Duodenal mucosa (tissue), 2 donors: ENCODE measurements around the gene OXGR1.

Source experiments
- H3K27ac ChIP-seq: one replicate; pipeline ENCODE4 v1.7.0; 2013; ENCODE audit warnings: low read depth, low read length
- H3K27me3 ChIP-seq, 2 donors: one replicate each; pipeline ENCODE4 v1.7.0; 2013; ENCODE audit warnings: low read length in 2 of 2, control low read depth in 1 of 2; ENCODE audit not compliant: insufficient read depth in 2 of 2, control insufficient read depth in 1 of 2
- H3K36me3 ChIP-seq, 2 donors: one replicate each; pipeline ENCODE4 v1.7.0; 2013; ENCODE audit warnings: low read length in 2 of 2, control low read depth in 1 of 2; ENCODE audit not compliant: insufficient read depth in 2 of 2, control insufficient read depth in 1 of 2
- H3K4me1 ChIP-seq, 2 donors: one replicate each; pipeline ENCODE4 v1.7.0; 2013; ENCODE audit warnings: low read length in 2 of 2, control low read depth in 1 of 2; ENCODE audit not compliant: insufficient read depth in 2 of 2, control insufficient read depth in 1 of 2
- H3K4me3 ChIP-seq, 2 donors: one replicate each; pipeline ENCODE4 v1.7.0; 2013; ENCODE audit warnings: low read length in 2 of 2, low read depth in 1 of 2
- H3K9ac ChIP-seq, 2 donors: one replicate each; pipeline ENCODE4 v1.7.0; 2013; ENCODE audit warnings: low read length in 2 of 2, low read depth in 1 of 2
- H3K9me3 ChIP-seq, 2 donors: one replicate each; pipeline ENCODE4 v1.7.0; 2013; ENCODE audit warnings: low read length in 2 of 2, control low read depth in 1 of 2; ENCODE audit not compliant: control insufficient read depth in 1 of 2

OXGR1 gene

DNA sequence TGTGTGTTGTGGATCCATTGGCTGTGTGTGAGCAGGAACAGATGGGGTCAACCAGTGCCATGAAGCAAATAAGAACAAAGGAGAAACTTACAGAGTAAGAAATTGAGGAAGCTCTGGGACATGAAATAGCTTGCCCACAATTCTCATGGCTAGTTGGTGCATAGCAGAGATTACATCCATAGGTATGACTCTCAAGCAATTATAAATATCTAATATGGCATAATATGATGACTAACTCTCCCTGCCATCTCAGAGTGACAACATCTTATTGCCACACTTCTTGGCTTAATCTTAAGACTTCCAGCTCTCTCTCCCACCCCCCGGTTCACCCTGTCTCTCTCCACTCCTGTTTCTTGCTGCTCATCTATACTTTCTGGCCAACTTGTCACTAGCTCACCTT is 53.3 kb downstream of the OXGR1 start:
- Histone ChIP-seq H3K9ac (no peak overlapping the region), H3K27ac (no peak overlapping the region), H3K36me3 (no peaks in the 10 kb centered on the region), H3K27me3 (no peaks in the 10 kb centered on the region), H3K9me3 (no peaks in the 10 kb centered on the region), H3K4me1 (no peaks in the 10 kb centered on the region), H3K4me3 (no peak overlapping the region)

DNA sequence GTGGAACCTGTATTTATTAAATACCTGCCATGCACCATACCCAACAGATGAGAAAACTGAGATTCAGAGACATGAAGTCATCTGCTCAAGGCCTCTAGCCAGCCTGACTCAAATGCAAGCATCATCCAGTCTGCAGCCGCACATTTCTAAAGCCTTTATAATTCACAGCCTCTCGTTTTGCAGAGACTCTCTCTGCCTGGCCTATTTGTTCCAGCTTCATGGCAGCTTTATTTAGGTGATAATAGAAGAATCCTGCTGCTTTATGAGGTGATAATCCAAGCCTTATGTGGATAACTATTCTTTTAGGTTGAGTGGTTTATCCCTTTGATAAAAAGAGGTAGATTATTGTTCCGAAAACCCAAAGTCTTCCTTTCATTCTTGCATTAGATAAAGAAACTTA is 58.4 kb downstream of the OXGR1 start:
- Histone ChIP-seq H3K4me3 (no peak overlapping the region), H3K27me3 (no peaks in the 10 kb centered on the region), H3K4me1 (no peaks in the 10 kb centered on the region), H3K9ac (no peak overlapping the region), H3K9me3 (no peaks in the 10 kb centered on the region), H3K27ac (no peak overlapping the region), H3K36me3 (no peaks in the 10 kb centered on the region)
